Stimulated activated CD4-positive, alpha-beta T cell treated with anti-CD3 and anti-CD28 coated beads, TNF-alpha, amount 100 ng/mL, for 48 hours (primary cell): ENCODE measurements around the gene SGPL1.

Source experiments
- DNase-seq, 3 donors: peaks; one replicate each; pipeline ENCODE4 v3.0.0-alpha.2; 2020; ENCODE audit warnings: low read depth in 3 of 3

Gene SGPL1

DNA sequence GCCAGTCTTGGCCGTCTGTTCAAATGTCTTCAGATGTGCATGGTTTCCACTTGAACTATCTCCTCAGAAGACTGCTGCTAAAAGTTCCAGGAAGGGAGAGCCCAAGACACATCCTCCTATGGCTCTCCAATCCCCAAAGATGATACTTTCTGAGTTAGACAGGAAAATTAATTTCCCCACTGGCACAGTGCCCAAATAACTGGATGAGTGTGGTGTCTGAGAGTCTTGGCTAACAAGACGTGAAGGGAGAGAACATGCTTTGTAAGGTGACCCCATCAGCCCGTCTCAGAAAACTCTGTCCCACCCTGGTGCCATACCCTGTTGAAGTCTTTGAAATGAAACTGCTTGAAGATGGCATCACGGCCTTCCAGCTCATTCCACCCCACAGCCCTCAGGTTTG is 69.7 kb downstream of the SGPL1 start:
- no peak for DNase-seq

DNA sequence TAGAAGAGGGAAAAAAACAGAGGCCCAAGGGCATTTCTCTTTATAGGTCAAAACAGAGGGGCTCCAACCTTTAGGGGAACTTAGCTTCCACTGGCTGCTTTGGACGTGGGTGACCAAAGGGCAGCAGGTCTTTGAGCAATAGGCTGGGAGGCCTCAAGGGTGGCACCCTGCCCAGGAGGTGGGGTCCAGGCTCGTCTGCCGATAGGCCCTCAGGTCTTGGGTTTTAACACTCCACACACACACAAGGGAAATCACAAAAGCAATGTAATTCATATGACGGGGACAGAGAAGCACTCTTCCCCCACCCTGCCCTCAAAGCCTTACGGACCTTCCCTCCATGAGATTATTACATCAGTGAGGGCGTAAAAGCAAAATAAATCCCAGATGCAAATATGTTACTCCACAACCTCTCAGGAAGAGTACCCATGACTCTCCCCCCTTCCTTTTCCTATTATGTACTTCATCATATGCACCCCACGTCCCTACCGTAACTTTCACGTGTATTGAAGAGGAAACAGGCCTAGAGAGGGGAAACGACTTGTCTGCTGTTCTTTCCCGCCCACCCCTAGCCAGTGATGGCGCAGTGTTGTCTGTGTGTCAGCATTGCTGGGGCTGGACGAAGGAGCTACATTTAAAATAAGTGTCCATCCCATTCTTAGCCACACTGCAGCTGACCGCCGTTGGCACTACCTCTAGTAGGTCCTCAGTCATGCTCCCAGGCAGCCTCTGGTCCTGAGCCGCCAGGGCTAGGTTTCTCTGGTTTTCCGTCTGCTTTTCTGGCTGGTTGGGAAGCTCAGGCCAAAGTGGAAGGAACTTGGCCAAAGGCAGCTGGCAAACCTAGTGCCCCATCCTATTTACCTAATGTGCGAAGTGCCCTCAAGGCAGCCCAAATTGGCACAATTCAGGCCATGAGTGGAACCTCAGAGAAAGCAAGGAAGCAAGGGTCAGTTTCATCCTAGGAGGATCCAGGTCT is 70.5 kb downstream of the SGPL1 start:
- DNase-seq: no peak

DNA sequence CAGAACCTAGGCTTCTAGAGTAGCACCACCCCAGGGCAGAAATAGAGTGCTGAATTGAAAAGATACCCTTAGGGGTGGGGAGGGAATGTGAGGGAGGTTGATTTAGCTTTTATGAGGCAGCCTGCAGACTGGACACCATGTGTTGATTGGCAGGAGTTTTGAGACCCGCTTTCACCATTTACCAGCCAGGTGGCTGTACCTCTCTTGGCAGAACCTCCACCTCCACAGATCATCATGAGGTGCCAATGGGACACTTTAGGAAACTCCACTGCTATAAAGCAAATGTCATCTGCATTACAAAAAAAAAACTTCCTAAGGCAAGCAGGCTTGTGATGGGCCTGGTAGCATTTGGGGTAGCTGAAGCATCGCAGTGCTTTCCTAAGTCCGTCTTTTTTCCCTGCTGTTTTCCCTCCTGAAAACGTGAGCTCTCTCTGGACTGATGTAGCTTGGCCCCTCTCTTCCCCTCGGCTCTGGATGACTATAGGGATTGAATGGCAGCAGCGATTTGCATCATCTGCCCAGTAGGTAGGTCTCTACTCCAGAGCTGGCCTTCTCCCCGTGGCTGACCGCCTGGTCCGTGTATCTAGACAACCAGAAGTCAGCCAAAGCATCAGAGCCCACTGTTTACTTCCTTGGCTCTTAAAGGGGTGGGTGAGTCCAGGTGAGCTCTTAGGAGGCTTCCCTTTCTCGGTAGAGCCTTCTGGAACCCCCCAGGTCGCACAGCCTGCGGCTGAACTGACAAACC is 71.3 kb downstream of the SGPL1 start:
- DNase-seq: no peak

DNA sequence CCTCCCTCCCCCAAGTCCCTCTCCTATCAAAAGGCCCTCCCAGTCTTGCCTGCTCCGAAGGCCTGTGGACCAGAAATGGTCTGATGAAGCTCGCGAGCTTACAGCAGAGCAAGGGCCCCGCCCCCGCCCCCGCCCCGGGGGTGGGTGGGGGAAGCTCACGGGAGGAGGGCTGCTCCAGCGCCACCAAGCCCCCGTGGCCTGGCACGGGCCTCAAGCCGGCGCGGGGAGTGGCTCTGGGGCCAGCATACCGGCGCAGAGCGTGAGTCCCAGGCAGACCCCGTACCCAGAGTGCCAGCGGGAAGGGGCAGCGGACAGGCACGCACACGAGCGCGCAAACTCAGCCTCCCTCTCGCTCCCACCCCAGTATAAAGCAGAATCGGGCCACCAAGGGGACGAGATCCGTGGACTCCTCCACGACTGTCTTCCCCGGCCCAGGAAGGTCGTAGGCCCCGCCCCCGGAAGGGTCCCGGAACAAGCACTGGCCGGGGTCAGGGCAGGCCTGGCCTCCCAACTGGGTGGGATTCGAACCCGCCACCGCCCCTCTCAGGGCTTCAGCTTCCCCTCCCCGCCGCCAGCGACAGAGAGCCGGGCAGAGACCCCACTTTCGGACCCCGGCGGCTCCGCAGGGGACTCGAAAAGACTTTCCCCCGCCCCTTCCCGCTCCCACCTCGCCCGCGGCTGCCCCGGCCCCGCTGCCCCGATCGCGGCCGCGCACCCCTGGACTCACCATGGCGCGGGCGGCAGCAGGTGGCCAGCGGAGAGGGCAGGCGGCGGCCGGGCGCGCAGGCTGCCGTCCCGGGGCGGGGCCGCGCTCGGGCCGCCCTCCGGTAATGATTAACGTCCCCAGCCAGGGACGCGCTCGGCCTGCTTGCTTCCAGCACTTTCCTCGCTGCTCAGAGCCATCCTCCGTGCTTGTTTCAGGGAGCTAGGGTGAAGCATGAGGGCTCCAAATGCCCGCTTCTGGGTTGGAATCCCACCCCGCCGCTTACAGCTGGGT is 72.4 kb downstream of the SGPL1 start, which contains the start of gene PCBD1:
TSS of gene PCBD1 (minus strand) at position 762 of the 997 bp plus-strand sequence. CDS start at position 730, 32 bp downstream.
- peak in 2 of 3 donors; percentile 31 to 60 for DNase-seq

DNA sequence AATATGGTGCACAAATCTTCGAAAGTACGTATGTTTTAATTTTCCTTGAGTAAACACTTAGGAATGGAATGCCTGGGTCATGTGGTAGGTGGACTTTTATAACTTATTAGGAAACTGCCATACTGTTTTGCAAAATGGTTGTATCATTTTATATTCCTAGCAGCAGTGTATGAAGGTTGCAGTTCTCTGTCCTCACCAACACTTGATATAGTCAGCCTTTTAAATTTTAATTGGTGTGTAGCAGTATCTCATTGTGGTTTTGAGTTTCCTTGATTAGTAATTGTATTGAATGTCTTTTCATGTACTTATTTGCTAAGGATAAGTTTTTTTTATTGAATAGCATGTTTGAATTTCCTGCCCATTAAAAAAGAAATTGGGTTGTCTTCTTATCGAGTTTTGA is 73.5 kb downstream of the SGPL1 start:
- no peak for DNase-seq

DNA sequence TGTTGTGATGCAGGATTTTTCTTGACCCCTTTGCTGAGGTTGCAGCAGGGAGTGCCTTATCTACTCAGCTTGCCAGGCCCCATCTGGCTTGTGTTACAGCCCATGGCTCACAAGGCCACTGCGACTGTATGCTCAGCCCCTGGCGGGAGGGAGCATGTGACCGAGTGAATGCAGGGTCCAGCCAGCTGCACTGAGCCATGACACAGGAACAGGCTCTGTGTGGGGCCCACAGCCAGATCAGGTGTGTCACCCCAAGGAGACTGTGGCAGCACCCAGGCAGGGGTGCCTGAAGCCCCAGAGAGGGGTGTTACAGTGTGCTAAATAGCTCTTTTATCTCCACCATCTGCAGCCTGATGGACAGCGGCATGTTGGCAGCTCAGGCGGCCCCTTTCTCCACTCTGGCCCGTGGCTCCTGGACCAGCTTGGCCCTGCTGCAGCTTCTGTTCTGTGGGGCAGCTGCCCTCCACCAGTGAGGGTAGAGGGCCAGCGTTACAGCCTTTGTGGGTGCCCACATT is 75.2 kb downstream of the SGPL1 start:
- no peak for DNase-seq

DNA sequence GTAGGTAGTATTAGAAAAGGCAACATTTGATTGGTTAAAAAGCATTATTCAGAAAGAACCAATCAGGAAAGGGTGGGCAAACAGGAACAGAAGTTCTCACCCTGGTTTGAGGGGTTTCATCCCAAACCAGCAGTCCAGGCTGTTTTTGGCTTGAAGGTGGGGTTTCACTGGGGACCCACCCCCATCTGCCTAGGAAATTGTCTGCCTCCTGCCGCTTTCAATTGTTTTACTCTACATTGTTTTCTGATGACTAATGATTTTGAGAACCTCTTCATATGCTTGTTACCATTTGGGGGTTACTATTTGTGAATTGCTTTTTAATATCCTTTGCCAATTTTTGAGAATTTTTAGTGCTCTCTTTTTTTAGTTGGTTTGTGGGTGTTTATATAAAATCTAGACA is 75.9 kb downstream of the SGPL1 start:
- DNase-seq: no peak

DNA sequence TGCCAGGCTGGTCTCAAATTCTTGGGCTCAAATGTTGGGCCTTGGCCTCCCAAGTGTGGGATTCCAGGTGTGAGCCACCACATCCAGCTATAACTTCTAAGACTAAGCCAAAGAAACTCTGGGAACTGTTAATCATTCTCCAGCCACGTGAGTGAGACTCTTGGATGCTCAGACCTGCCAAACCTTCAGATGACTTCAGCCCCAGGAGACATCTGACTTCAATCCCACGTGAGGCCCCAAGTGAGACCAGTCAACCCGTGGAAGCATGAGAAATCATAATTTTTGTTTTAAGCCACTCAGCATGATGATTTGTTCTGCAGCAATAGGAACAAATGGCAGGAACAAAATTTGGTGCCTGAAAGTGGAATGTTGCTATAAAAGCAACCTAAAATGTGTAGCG is 76.9 kb downstream of the SGPL1 start:
- DNase-seq: no peak

DNA sequence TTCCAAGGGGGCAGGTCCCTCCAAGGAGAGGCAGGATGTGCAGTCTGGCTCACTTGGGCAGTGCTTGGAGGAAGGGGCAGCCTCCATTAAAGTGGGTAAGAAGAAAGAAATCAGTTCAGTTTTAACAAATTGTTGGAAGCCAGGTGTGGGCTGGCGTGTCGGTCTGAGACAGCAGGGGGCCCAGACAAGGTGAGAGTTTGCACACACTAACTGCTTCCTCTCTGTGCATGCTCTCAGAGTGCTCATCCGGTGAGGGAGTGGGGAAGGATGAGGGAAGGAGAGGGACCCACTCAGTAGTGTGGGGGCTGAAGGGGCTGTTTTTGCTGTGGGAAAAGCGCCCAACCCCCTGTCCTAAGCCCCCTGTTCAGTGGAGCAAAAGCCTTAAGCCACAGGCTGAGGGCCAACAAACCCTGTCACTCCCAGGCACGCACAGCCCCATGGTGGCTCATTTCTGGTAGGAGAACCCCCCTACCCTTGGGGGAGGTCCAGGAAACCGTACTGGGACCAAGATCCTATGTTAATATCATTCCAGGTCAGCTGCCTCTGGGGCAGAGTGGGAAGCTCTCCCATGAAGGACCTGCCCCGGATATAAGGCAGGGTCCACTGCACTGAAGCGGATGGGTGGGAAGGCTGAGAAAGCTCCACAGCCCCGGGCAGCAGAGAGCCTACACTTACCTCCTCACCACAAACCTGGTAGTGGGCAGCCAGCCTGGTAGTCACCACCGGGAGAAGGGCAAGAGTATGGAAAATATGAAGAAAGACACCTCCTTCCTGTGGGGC is 77.7 kb downstream of the SGPL1 start:
- no peak for DNase-seq

DNA sequence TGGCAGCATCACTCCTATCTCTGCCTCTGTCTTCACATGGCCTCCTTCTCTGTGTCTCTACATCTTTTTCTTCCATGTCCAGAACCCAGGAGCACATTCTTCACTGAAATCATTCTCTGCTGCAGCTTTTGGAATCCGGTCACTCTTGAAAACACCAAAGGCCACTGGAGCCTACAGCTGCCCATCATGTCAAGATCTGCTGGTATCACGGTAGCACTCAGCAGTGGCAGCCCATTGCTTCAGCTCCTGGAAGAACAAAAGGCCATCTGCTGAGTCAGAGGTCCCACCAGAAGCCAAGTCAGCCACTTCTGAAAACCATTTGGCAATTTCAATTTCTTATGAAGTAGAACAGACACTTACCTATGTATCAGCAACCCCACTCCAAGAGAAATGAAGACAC is 78.7 kb downstream of the SGPL1 start:
- no peak for DNase-seq

DNA sequence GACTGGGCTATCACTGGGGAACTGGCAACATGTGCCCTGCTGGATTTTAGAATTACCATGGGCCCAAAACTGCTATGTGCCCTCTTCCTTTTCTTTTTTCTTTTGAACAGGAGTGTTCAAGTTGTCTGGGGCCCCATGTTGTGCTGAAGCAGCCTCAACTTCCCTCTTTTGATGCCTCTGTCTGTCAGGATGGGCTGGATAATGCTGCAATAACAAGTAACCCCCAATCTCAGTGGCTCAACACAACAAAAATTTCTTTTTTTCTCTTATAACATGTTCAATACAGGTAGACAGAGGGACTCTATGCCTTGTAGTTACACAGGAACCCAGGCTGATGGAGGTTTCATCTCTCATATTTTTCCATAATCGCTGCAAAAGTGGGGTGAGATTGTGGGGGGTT is 80.8 kb downstream of the SGPL1 start:
- no peak for DNase-seq

DNA sequence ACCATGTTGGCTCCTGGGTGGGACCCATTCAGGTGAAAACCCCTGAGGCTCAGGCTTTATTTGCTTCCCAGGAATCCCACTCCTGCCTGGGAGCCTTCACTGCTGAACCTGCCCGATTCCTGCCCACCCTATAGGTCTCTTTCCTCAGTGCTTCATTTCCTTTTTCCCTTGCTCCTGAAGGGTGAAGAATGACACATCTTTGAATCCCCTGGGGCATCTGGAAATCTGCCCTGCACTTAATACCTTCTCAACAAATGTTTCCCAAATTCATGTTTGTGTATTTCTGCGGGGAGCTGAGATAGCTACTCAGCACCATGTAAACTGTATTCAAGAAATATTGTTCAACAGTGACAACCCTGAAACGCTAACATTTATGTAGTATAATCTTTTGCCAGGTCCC is 82.9 kb downstream of the SGPL1 start:
- DNase-seq: no peak

DNA sequence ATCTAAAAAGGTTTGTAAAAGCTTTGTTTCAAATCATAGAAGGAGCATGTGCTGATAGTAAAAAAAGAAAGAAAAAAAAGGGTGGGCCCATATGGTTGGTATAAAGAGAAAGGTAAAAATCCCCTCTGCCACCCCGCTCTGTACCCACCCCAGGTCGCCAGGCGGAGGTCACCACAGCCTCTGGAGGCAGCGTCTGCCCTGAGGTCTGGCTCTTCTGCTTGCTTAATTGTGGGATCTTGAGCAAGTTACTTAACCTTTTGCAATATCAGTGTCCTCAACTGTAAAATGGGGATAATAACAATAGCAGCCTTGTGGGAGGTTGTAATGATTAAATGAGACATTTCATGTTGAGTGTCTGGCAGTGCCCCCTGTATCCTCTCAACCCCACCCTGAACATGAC is 83.3 kb downstream of the SGPL1 start:
- DNase-seq: no peak

DNA sequence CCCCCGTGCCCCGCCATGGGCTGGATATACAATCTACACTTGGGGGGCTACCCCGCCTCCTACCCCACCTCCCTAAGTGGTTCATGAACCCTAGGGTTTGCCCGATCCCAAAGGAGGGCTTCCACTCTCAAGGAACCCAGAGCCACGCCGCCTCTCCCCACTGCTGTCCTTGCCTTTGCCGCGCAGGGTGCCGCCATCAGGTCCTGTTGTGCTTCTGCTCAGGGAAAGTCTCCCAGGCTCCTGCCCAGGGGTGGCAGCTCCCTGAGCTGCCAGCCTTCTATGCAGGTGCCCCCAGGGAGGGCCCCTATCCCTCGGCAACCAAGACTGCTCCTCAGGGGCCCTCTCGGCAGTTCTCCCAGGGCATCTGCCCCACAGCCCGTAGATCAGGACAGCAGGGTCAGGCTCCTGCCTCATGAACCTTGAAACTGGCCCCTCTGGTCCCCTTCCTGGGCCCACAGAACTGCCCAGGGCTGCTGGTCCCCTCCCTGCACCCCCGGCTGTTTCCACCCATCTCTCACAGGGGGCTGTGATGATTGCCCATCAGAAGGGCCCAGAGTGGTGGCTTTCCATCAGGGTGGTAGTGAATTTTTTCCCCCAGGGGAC is 85.6 kb downstream of the SGPL1 start:
- DNase-seq: no peak

DNA sequence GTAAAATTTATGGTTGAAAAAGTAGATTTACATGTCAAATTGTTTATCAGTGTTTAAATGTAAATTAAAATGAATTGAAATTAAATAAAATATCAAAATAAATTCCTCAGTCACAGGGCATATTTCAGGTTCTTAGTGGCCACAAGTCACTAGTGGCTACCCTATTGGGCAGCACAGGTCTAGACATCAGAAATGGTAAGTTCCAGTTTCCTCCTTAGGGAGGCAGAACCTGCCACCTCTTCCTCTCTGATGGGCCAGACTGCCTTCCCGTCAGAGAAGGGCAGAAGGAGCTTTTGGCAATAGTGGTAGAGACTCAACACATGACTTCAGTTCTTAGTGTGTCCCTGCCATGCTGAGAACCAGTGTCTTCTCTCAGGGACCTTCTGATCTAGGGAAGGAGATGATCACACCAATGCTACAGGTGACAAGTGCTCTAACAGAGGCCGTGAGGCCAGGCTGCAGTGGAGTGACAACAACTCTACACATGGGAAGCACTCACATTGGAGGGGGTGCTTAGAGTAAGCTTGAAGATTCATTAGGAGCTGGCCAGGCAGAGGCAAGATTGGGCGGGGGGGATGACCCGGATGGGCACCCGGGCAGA is 87.0 kb downstream of the SGPL1 start:
- DNase-seq: no peak

DNA sequence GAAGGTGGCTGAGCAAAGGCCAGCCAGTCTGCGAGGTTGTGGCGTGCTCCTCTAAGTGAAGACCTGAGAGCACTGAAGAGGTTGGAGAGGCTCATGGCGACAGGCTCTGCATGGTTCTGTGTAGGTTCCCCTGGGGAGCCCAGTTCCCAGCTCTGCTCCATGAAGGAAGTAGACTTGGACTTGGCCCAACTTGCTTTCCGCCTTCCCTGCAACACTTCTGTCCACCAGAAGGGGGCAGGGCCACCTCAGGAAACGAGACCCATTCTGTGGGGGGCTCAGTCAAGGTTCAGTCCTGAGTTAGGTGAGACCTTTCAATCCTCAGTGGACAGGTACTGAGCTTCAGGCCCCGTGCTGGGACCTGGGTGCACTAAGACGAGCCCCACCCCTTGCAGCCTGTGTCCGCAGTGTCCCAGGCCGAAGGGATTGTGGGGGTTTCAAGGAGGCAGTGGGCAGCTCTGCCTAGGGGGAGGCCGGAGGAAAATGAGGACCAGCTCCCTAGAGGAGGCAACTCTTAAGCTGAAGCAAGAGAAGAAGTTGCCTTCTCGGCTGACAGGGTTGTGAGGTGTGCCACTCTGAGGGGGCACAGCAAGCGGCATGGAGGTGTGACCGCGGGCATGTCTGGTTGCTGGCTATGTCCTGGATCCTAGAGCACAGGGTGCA is 87.6 kb downstream of the SGPL1 start:
- no peak for DNase-seq

DNA sequence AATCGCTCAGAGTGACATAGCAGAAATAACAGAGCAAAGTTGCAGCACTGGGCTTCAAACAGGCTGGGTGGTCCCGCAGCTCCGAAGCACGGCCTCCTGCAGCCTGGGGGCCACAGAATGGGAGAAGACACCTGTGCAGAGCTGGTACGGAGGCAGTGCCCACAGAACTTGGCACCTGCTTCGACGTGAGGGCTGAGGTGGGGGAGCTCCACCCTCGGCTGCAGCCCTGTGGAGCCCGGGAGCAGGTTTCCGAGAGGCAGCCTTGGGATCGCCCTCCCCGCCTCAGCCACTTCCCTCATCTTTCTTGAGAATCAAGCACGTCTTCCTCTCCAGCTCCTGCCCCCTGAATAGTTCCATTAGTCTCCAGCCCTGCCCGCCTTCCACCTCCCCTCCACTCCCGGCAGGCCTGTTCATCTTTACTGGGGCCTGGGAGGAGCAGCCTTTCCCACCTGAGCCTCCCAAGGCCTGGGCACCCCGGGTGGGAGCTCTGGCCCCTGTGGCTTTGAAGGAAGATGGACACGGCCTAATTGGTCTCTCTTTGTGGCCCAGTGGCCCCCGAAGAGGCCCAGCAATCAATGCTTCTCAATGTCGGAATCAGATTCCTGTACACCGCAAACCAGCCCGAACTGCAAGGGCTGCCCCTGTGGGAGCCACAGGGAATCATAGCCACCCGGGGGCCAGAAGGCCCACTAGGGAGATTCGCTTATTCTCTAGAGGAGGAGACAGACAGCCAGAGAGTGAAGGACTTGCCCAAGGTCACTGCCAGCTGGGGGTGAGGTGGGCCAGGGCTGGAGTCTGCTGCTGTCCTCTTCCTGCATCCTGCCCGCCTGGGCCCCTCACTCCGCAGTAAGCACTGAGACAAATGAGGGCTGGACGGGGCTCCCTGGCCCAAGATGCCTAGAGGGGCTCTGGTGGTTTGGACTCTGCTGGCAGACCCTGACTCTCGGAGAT is 89.6 kb downstream of the SGPL1 start:
- DNase-seq: no peak
